ENCODE results near the gene MTMR12. TPM values are rescaled to one million over a fixed set of nuclear protein-coding genes. Genes with fewer than 3 reads are reported as not detected.

The MTMR12 gene
- total and polyA plus RNA-seq, 2 of the 4 experiments (the other 2 are of a cell fraction) = 11.1 to 21.3 TPM

- no peaks in the 10 kb centered on the region for H4K20me1 ChIP-seq (ENCODE audit: insufficient read depth, low read length)
- H3K14ac ChIP-seq (replicated peaks; ENCODE audit: low read depth, low read length) = no peak overlapping the region
- no peak overlapping the region for H2BK120ac ChIP-seq (ENCODE audit: low read depth, low read length)
- H3K23ac ChIP-seq (ENCODE audit: low read depth, low read length) = no peak overlapping the region
- no peak overlapping the region for H4K5ac ChIP-seq (ENCODE audit: low read depth, low read length)
- H2AK9ac ChIP-seq (replicated peaks; ENCODE audit: low read depth, low read length, poor library complexity) = peak overlapping the region; percentile 75
- H4K91ac ChIP-seq (ENCODE audit: insufficient read depth, low read depth, low read length) = no peak overlapping the region
- dilution Hi-C loops (cut with HindIII; ENCODE audit: low sequenced_read_pairs, unreplicated experiment) (no loop called here), intact Hi-C loops (cut with micrococcal nuclease) (no loop called here), in situ Hi-C loops (cut with MboI; ENCODE audit: low sequenced_read_pairs) (no loop called here)
- peaks cover 7% of the 10 kb centered on the region for H3K9me3 ChIP-seq (ENCODE audit: control insufficient read depth, insufficient read depth, low read length)
- no peaks in the 10 kb centered on the region for H3K36me3 ChIP-seq (ENCODE audit: control insufficient read depth, insufficient read depth, low read length)
- no peak overlapping the region for H3K4me3 ChIP-seq (ENCODE audit: insufficient read depth, low read depth, low read length)
- no peak overlapping the region for H2BK20ac ChIP-seq (ENCODE audit: low read depth, low read length)
- no peak overlapping the region for H3K4me2 ChIP-seq (ENCODE audit: low read depth, low read length)
- H3K9me1 ChIP-seq (ENCODE audit: insufficient read depth, low read length) = no peaks in the 10 kb centered on the region
- no peak overlapping the region for H2BK15ac ChIP-seq (ENCODE audit: low read depth, low read length)
- H2AFZ ChIP-seq (replicated peaks; ENCODE audit: low read length, poor library complexity) = no peak overlapping the region
- CTCF ChIA-PET = no interaction called here
- ATAC-seq (ENCODE audit: low read depth) (no peak), DNase-seq (no peak)
- H3K56ac ChIP-seq (ENCODE audit: extremely low read depth, insufficient read depth, low read length) = no peak overlapping the region
- no peak overlapping the region for H4K8ac ChIP-seq (ENCODE audit: low read depth in 2 of 2, low read length in 2 of 2)
- TF ChIP-seq RFX5 (IDR thresholded peaks at IDR 0.05; ENCODE audit: low read depth, low read length) (no peak), SMC3 (IDR thresholded peaks at IDR 0.05; ENCODE audit: low read depth, low read length) (no peak), POLR2A (IDR thresholded peaks at IDR 0.05; ENCODE audit: low read depth, low read length) (no peak), MAZ (IDR thresholded peaks at IDR 0.05; ENCODE audit: borderline replicate concordance, low read depth, low read length) (no peak), CHD1 (IDR thresholded peaks at IDR 0.05; ENCODE audit: low read depth, low read length) (no peak), CTCF (conservative IDR thresholded peaks at IDR 0.05; ENCODE audit: low read depth, low read length) (no peak), USF2 (IDR thresholded peaks at IDR 0.05; ENCODE audit: low read depth, low read length) (no peak), FOS (IDR thresholded peaks at IDR 0.05; ENCODE audit: low read depth, low read length) (no peak), BHLHE40 (IDR thresholded peaks at IDR 0.05; ENCODE audit: low read depth, low read length) (no peak), RAD21 (IDR thresholded peaks at IDR 0.05; ENCODE audit: low read length) (no peak), ELK1 (IDR thresholded peaks at IDR 0.05; ENCODE audit: borderline replicate concordance, low read depth, low read length) (no peak), MXI1 (IDR thresholded peaks at IDR 0.05; ENCODE audit: borderline replicate concordance, low read depth, low read length) (no peak), MAFK (IDR thresholded peaks at IDR 0.05; ENCODE audit: low read depth, low read length) (no peak), RCOR1 (IDR thresholded peaks at IDR 0.05; ENCODE audit: insufficient replicate concordance, low read length) (no peak)
- H2AK5ac ChIP-seq (ENCODE audit: low read depth, low read length) = no peak overlapping the region
- POLR2A ChIA-PET (ENCODE audit: unreplicated experiment) = no interaction called here
- no peaks in the 10 kb centered on the region for H3K4me1 ChIP-seq (ENCODE audit: control insufficient read depth, insufficient read depth, low read length)
- H3K79me1 ChIP-seq (ENCODE audit: low read depth in 1 of 2, low read length in 2 of 2) = peaks cover under 1 to 2% of the 10 kb centered on the region in 2 experiments; a peak in 2 of 4 replicates
- no peak overlapping the region for H3K4ac ChIP-seq (ENCODE audit: low read depth, low read length)
- H3K27me3 ChIP-seq (ENCODE audit: control insufficient read depth, insufficient read depth, low read length) = no peaks in the 10 kb centered on the region
- H2BK5ac ChIP-seq (ENCODE audit: low read depth, low read length, poor library complexity, severe bottlenecking) = no peak overlapping the region
- no TSS peak for BruUV-seq (replicated peaks)
- WGBS, 2 experiments (ENCODE audit: extremely low coverage in 2 of 2, insufficient read length in 1 of 2) = 82% methylated on average over 2 of the region's 7 CpGs; no CpG with 5 or more reads in 1 of the 2 experiments
- H3K9ac ChIP-seq (ENCODE audit: low read depth, low read length) = no peak overlapping the region
- H3K18ac ChIP-seq (ENCODE audit: low read depth, low read length) = no peak overlapping the region
- no peak overlapping the region for H3K27ac ChIP-seq (ENCODE audit: insufficient read depth, low read length)
These were observed 4.3 kb upstream of the MTMR12 start for GRCh38 chr5:32317041-32317440.

Measured in IMR-90 (cell line).